NCI-H2107 (cell line): Measurements from ENCODE around the gene LCN6.
"Not testable (repeated sequence)": the region's sequence is repeated elsewhere in the genome, so short reads cannot be mapped to it uniquely, and the experiment has no call there.

Experiments
- DNase-seq: peaks from one replicate; lab custom pipeline; 2025; lab: John Stamatoyannopoulos, UW

LCN6 gene

DNA sequence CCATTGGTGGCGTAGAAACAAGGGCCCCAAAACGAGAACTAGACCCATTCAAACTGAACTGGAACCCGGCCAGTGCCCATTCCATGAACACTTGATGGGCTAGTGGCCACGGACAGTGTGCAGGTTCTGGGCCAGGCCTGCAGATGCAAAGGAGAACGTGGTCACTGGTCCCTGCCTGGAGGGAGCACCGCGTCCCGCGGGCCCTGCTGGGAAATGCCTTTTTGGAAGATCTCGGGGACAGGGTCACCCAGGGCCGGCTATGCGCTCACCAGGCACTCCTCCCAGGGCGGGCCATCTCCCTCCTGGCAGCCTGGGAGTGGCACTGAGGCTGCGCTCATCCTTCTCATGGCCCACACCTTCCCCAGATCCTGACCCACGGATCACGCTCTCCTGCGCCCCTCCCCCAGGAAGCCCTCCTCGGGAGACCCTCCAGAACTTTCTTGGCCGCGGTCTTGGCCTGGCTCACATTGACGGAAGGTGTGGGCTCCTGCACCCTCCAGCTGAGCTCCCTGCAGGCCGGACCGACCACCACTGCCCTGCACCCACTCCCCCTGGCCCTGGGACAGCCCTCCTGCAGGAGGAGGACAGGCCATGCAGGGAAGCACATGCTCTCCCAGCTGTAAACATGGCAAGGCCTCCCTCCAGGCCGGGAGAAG lies 38.7 kb downstream of the LCN6 start:
- DNase-seq, result no peak

DNA sequence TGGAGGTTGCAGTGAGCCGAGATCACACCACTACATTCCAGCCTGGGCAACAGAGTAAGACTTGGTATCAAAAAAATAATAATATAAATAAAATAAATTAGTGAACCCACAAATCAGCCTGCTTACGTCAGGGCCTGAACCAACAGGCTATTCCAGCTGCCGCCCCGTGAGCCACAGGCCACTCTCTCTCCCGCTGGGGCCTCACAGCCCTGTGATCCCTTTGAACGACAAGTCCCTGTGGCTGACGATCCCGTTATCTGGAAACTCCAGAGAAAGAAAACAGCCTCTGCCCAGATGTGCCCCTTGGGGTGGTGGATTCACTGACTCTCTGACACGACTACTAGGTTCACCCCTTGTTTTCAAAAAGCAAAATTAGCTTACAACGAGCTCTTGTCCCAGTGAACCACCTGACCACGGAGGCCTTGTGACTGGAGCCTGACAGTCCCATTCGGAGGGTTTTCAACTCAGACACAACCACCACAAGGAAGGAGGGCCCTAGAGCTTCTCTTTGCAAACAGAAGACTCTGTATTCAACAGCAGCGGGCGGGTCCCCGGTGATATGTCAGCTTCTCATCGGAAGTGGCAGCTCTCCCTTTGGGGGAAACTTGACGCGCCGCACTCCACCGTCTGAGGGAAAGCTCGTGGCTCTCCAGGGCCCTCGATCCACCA lies 40.3 kb downstream of the LCN6 start:
- DNase-seq, result no peak

DNA sequence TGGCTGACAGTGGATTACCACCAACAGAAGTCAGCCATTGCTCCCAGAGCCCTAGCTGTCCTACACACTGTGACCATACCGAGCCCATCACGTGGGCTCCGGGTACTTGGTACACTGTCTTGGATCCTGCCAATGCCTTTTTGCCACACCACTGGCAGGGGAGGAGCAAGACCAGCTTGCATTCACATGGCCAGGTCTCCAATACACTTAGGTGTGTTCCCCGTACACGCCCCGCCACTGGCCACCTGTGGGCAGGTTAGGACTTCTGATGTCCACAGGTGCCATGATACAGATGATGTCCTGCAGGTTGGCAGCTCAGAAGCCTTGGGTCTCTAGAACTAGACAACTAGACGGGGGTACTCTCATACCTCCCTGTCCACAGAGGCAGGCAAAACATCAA lies 41.3 kb downstream of the LCN6 start:
- DNase-seq, result no peak

- no peak for DNase-seq
Measured at GRCh38 chr9:136705564-136705963, 42.8 kb downstream of the LCN6 start.

DNA sequence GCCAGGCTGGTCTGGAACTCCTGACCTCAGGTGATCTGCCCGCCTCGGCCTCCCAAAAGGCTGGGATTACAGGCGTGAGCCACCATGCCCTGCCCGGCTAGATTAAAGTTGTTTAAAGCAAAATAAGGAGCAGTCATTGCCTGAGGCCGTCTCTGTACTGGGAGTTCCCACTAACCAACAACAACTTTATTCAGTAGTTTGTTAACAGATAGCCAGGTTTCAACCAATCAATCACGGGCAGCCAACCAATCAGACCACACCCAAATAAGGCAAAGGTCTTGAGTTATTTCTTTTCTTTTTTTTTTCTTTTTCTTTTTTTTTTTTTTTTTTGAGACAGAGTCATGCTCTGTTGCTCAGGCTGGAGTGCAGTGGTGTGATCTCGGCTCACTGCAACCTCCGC lies 43.6 kb downstream of the LCN6 start:
- DNase-seq, result not testable (repeated sequence)

DNA sequence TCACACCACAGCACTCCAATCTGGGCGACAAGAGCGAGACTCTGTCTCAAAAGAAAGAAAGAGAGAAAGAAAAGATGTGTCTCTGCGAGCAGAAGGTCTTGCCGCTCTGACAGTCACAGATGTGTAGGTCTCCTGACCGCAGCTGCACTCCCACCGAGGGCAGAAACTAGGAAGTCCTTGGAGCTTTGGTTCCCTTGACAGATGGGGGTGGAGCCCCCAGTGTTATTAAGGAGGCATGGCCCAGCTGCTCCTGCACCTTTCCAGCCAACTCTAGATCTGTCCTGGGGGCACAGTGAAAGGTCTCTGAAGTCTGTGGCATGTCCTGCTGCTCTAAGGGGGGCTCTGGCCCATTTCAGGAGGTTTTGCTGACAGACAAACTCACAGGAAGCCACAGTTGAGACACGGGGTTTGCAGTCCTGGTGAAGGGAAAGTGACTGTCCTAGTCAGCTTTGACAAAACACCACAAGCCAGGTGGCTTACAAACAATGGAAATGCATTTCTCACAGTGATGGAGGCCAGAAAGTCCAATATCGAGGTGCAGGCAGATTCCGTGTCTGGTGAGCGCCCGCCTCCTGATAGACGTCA lies 45.0 kb downstream of the LCN6 start:
- DNase-seq, result no peak

DNA sequence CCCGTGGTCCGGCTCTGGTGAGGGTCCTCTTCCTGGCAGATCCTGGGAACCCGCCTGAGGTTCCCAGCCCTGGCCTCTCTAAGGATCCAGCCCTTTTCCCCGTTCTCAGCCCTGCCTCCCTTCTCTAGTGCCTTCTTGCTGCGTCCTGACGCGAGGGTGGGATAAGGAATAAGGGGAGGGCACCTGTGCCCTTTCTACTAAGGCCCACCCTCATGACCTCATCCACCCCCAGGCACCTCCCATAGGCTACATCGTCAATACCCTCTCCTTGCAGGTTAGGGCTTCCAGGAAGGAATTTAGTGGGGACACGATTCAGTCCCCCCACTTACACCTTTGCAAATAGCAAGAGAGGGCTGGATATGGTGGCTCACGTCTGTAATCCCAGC lies 46.7 kb downstream of the LCN6 start:
- DNase-seq, result no peak

- DNase-seq, result no peak
Measured at GRCh38 chr9:136700959-136701667, 47.2 kb downstream of the LCN6 start.

- DNase-seq, result no peak
Measured at GRCh38 chr9:136700304-136700703, 48.0 kb downstream of the LCN6 start.

GRCh38 chr9:136698635-136699246 lies 49.6 kb downstream of the LCN6 start:
- DNase-seq, result no peak

DNA sequence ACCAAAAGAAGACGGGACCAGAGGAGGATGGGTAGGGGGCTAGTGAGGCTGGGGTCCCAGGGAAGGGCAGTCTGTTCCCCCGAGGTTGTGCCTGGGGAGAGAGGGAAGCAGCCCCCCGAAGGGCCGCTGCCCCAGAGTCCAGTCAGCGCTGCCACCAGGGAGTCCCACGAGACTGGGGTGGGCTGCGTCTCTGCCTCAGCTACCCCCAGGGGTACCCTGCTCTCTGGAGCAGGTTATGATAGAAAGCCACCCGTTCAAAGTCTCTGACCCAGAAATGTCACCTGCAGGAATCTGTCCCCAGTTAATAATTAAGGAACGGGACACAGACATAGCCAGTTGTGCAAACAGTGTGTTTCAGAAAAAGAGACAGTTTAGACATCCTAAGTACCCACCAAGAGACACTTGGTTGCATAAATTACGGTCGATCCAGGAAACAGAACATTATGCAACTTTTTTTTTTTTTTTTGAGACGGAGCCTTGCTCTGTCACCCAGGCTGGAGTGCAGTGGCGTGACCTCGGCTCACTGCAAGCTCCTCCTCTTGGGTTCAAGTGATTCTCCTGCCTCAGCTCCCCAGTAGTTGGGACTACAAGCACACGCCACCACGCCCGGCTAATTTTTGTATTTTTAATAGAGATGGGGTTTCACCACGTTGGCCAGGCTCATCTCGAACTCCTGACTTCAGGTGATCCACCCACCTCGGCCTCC lies 50.4 kb downstream of the LCN6 start:
- DNase-seq, result no peak

- DNase-seq, result no peak
Measured at GRCh38 chr9:136697146-136697820, 51.0 kb downstream of the LCN6 start.

DNA sequence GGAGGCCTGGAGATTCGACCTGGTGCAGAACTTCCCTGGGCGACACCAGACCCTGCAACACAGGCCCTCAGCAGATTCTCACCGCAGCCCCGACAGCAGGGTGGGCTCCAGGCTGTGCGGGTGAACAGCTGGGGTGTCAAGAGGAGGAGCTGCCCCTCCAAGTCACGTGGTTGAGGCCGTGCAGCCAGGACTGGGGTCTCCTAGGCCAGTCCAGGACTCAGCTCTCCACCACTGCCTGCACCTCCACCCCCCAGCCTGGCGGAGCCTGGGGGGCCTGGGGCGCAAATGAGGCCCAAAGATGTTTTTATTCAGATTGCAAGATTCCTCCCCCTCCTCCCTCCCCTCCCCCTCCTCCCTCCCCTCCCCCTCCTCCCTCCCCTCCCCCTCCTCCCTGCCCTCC lies 51.8 kb downstream of the LCN6 start:
- no peak for DNase-seq

DNA sequence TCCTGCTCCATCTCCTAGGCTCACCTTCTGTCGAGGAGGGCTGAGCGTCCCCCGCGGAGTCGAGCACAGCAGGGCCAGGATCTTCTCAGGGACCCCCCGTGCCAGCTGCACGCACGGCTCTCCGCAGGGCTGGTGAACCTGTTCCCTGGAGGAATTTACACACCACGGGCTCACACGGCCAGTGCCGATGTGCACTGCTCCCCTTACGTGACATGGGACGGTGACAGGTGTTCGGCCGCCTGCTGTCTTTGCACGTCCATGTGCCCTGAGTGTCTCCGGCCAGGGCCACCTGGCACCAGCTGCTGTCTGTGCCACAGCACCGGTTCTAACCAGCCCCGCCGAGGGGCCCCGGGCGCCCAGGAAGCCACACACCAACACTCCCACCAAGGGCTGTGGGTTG lies 52.4 kb downstream of the LCN6 start:
- DNase-seq, result no peak

- DNase-seq, result peak; percentile 89
Measured at GRCh38 chr9:136695435-136695895, 52.9 kb downstream of the LCN6 start.

GRCh38 chr9:136694872-136695247 lies 53.5 kb downstream of the LCN6 start:
- no peak for DNase-seq

- no peak for DNase-seq
Measured at GRCh38 chr9:136694163-136694871, 54.0 kb downstream of the LCN6 start.
